H1 (cell line): ENCODE results near the gene HCK. TPM values are rescaled to one million over a fixed set of nuclear protein-coding genes. Genes with fewer than 3 reads are reported as not detected.

Source experiments
- CTCF ChIA-PET: fragments of 300-600 bp; sonication (Branson Sonifier 250); formaldehyde crosslinking; loops from one replicate; lab custom pipeline; 2021; ENCODE audit not compliant: partially characterized antibody; lab: Charles Lee
- POLR2A ChIA-PET: fragments of 300-600 bp; sonication (Branson Sonifier 250); formaldehyde crosslinking; loops from one replicate; lab custom pipeline; 2021; ENCODE audit warnings: inconsistent platforms; ENCODE audit not compliant: partially characterized antibody; lab: Charles Lee
- DNase-seq, 2 experiments: peaks; one replicate each; pipeline versions ENCODE4 v3.0.0 to v3.0.0-alpha.2; 2010 to 2022; ENCODE audit warnings: low spot score in 2 of 2, low read depth in 1 of 2, mixed read lengths in 1 of 2
- FAIRE-seq: peaks from 2 replicates; lab custom pipeline; 2011; peaks lifted over from hg19 to GRCh38; lab: Jason Lieb, UNC
- H2AFZ ChIP-seq: 2 replicates; pipeline ENCODE4 v1.8.1; 2012; ENCODE audit warnings: low read length, inconsistent platforms
- H2AK5ac ChIP-seq: 2 replicates; pipeline ENCODE4 v1.6.1; 2013; ENCODE audit warnings: low read depth, low read length
- H2BK120ac ChIP-seq: replicated peaks from 2 replicates; pipeline ENCODE3; 2013; ENCODE audit warnings: low read depth, low read length, inconsistent platforms
- H2BK12ac ChIP-seq: 2 replicates; pipeline ENCODE4 v1.6.1; 2013; ENCODE audit warnings: low read depth, low read length
- H2BK15ac ChIP-seq: 2 replicates; pipeline ENCODE4 v1.6.1; 2013; ENCODE audit warnings: low read length
- H2BK20ac ChIP-seq: 2 replicates; pipeline ENCODE4 v1.6.1; 2013; ENCODE audit warnings: low read length
- H2BK5ac ChIP-seq: 2 replicates; pipeline ENCODE4 v1.6.1; 2013; ENCODE audit warnings: low read depth, low read length
- H3K14ac ChIP-seq: 2 replicates; pipeline ENCODE4 v1.6.1; 2013; ENCODE audit warnings: inconsistent platforms; ENCODE audit not compliant: insufficient read length
- H3K18ac ChIP-seq: 2 replicates; pipeline ENCODE4 v1.6.1; 2013; ENCODE audit warnings: low read length; ENCODE audit errors: extremely low read depth
- H3K23ac ChIP-seq: 2 replicates; pipeline ENCODE4 v1.6.1; 2013; ENCODE audit warnings: inconsistent platforms; ENCODE audit not compliant: insufficient read length
- H3K23me2 ChIP-seq: 2 replicates; pipeline ENCODE4 v1.6.1; 2013; ENCODE audit warnings: low read depth, low read length
- H3K27ac ChIP-seq: 2 replicates; pipeline ENCODE4 v1.6.1; 2011; ENCODE audit warnings: low read depth, low read length, inconsistent platforms
- H3K27me3 ChIP-seq, 4 experiments: replicated peaks in 1 of 4; 1 replicate in 1 of 4; 2 replicates in 3 of 4; pipeline versions ENCODE4 v1.6.1 to v1.8.1; 2011 to 2013; ENCODE audit warnings: low read length in 3 of 4, mild to moderate bottlenecking in 3 of 4, inconsistent platforms in 2 of 4, mixed read lengths in 2 of 4, moderate library complexity in 1 of 4; ENCODE audit not compliant: control insufficient read depth in 3 of 4, insufficient read depth in 3 of 4; ENCODE audit errors: extremely low read depth in 1 of 4
- H3K36me3 ChIP-seq, 4 experiments: 2 replicates each; pipeline versions ENCODE4 v1.6.1 to v1.8.1; 2011 to 2013; ENCODE audit warnings: mild to moderate bottlenecking in 4 of 4, low read length in 3 of 4, moderate library complexity in 2 of 4, control low read depth in 1 of 4, inconsistent platforms in 1 of 4; ENCODE audit not compliant: insufficient read depth in 4 of 4, control insufficient read depth in 2 of 4
- H3K4ac ChIP-seq: replicated peaks from 2 replicates; pipeline ENCODE3; 2013; ENCODE audit warnings: low read length, low read depth, mixed read lengths, inconsistent platforms; ENCODE audit not compliant: insufficient read length
- H3K4me1 ChIP-seq, 4 experiments: replicated peaks in 1 of 4; 1 replicate in 1 of 4; 2 replicates in 3 of 4; pipeline versions ENCODE4 v1.6.1 to v1.8.1; 2011 to 2013; ENCODE audit warnings: low read length in 3 of 4, inconsistent platforms in 2 of 4, mixed read lengths in 1 of 4; ENCODE audit not compliant: insufficient read depth in 4 of 4, control insufficient read depth in 3 of 4
- H3K4me2 ChIP-seq, 2 experiments: 2 replicates each; pipeline versions ENCODE4 v1.6.1 to v1.8.1; 2011 to 2013; ENCODE audit warnings: low read depth in 2 of 2, low read length in 2 of 2, control low read depth in 1 of 2, inconsistent platforms in 1 of 2, mild to moderate bottlenecking in 1 of 2; ENCODE audit not compliant: insufficient read depth in 1 of 2
- H3K4me3 ChIP-seq, 4 experiments: fragments of 200-600, 300-600 bp in 1 of 4; sonication (generic), shearing (Covaris generic), sonication (Bioruptor Twin) in 1 of 4; 2 replicates each; pipeline versions ENCODE4 v1.5.1 to v1.8.1; 2011 to 2016; ENCODE audit warnings: low read length in 4 of 4, low read depth in 3 of 4, control low read depth in 2 of 4, inconsistent platforms in 2 of 4, mild to moderate bottlenecking in 2 of 4, mixed read lengths in 1 of 4, moderate library complexity in 1 of 4; ENCODE audit not compliant: insufficient read depth in 2 of 4; ENCODE audit errors: extremely low read depth in 1 of 4
- H3K56ac ChIP-seq: replicated peaks from 2 replicates; pipeline ENCODE3; 2013; ENCODE audit warnings: low read depth, mild to moderate bottlenecking, mixed read lengths, low read length, inconsistent platforms; ENCODE audit not compliant: insufficient read length
- H3K79me1 ChIP-seq: 2 replicates; pipeline ENCODE4 v1.6.1; 2013; ENCODE audit warnings: low read depth, low read length, control low read depth
- H3K79me2 ChIP-seq, 2 experiments: 2 replicates each; pipeline versions ENCODE4 v1.6.1 to v1.8.1; 2012 to 2013; ENCODE audit warnings: low read length in 2 of 2, mild to moderate bottlenecking in 2 of 2, inconsistent platforms in 1 of 2; ENCODE audit not compliant: insufficient read depth in 2 of 2, control insufficient read depth in 1 of 2
- H3K9ac ChIP-seq, 4 experiments: replicated peaks in 1 of 4; 1 replicate in 1 of 4; 2 replicates in 3 of 4; pipeline versions ENCODE4 v1.6.1 to v1.8.1; 2011 to 2013; ENCODE audit warnings: low read depth in 3 of 4, low read length in 3 of 4, control low read depth in 2 of 4, mild to moderate bottlenecking in 2 of 4, moderate library complexity in 2 of 4, inconsistent platforms in 1 of 4; ENCODE audit errors: extremely low read depth in 1 of 4
- H3K9me3 ChIP-seq, 2 experiments: 2 replicates each; pipeline versions ENCODE4 v1.6.1 to v1.8.1; 2012 to 2013; ENCODE audit warnings: mild to moderate bottlenecking in 2 of 2, moderate library complexity in 2 of 2, control low read depth in 1 of 2, inconsistent platforms in 1 of 2, low read depth in 1 of 2, low read length in 1 of 2, mixed read lengths in 1 of 2; ENCODE audit not compliant: insufficient read depth in 2 of 2
- H4K20me1 ChIP-seq, 2 experiments: replicated peaks in 1 of 2; 2 replicates each; pipeline versions ENCODE3 to v1.8.1; 2011 to 2013; ENCODE audit warnings: inconsistent platforms in 2 of 2, low read length in 2 of 2, mild to moderate bottlenecking in 1 of 2; ENCODE audit not compliant: insufficient read depth in 2 of 2, control insufficient read depth in 1 of 2
- H4K5ac ChIP-seq: 2 replicates; pipeline ENCODE4 v1.6.1; 2013; ENCODE audit warnings: low read length, low read depth, mixed read lengths, inconsistent platforms; ENCODE audit not compliant: insufficient read length
- H4K8ac ChIP-seq: 2 replicates; pipeline ENCODE4 v1.8.0; 2013; ENCODE audit warnings: mild to moderate bottlenecking, moderate library complexity, low read length, inconsistent platforms; ENCODE audit not compliant: insufficient read depth; ENCODE audit errors: extremely low read depth
- H4K91ac ChIP-seq: replicated peaks from 2 replicates; pipeline ENCODE3; 2013; ENCODE audit warnings: low read length, mixed read lengths, inconsistent platforms; ENCODE audit not compliant: insufficient read length
- RAD21 ChIP-seq, 2 experiments: IDR thresholded peaks in 1 of 2; conservative IDR thresholded peaks in 1 of 2; 2 replicates each; pipeline ENCODE4 v1.6.1; 2011; ENCODE audit warnings: low read depth in 2 of 2, low read length in 2 of 2, improper control_type of control experiment in 1 of 2, inconsistent platforms in 1 of 2, mild to moderate bottlenecking in 1 of 2, moderate library complexity in 1 of 2
- WGBS, 2 experiments: shearing (Covaris generic) in 1 of 2; methylation state at CpG; one replicate each; pipeline versions ENCODE4 v1.1.6 to v1.1.7; 2013 to 2015; ENCODE audit warnings: low lambda C conversion rate in 2 of 2, mixed read lengths in 2 of 2, inconsistent platforms in 1 of 2, low coverage in 1 of 2, missing lambda C conversion rate in 1 of 2; ENCODE audit not compliant: insufficient replicate concordance in 2 of 2, insufficient coverage in 1 of 2, insufficient read length in 1 of 2; ENCODE audit errors: extremely low coverage in 1 of 2, missing lambda C conversion rate in 1 of 2; 5-methylcytosine and 5-hydroxymethylcytosine counted together
- polyA plus RNA-seq, 7 experiments: library from polyadenylated mRNA; depleted of rRNA in 3 of 7; stranded (reverse) in 5 of 7; unstranded in 2 of 7; fragments of >200 nt in 5 of 7; fragments of 200-250 nt in 2 of 7; gene quantifications; 1 replicate in 5 of 7; 2 replicates in 1 of 7; 4 replicates in 1 of 7; pipeline versions ENCODE4 v1.2.1 to v1.2.3, GENCODE V29; 2011 to 2013; ENCODE audit warnings: missing spikeins in 2 of 7, mixed read lengths in 2 of 7
- total RNA-seq: library from RNA; stranded (reverse); fragmentation: NEBNext Ultra II Directional; extraction: Animal tissue kit (Norgen Biotek cat#: 25700); gene quantifications from 2 replicates; pipeline ENCODE4 v1.2.1, GENCODE V29; 2021

HCK gene
- total and polyA plus RNA-seq, 2 of the 8 experiments (the other 6 are each of a cell fraction or from before 2014, with no cell fraction given), result 0.37 to 4.3 TPM

DNA sequence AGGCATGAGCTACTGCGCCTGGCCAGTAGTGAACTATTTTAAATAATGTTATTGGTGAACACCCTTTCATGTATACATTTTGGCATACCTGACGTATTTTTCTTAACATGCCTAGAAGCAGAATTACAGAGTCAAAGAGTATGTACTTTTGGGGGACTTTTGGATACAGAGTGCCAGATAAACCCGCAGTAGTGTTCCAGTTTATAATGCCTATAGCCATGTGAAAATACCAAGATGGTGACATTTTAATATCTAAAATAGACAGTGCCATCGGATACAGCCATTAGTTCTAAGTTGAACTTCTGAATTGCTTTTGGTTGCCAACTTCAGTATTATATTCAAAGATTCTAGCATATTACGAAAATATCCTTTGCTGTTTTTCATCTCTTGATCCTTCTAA lies 77.8 kb downstream of the HCK start:
- H4K5ac ChIP-seq, result no peak overlapping the region
- peaks cover 6 to 19% of the 10 kb centered on the region in 2 experiments for H4K20me1 ChIP-seq
- no peak overlapping the region for H2BK12ac ChIP-seq
- H3K27me3 ChIP-seq, result no peaks in the 10 kb centered on the region
- no peak overlapping the region for H2AFZ ChIP-seq
- H2BK5ac ChIP-seq, result no peak overlapping the region
- H2BK20ac ChIP-seq, result no peak overlapping the region
- H2BK15ac ChIP-seq, result no peak overlapping the region
- 87% methylated on average over 5 of the region's 5 CpGs; no CpG with 5 or more reads in 1 of the 2 experiments for WGBS, 2 experiments
- H3K23ac ChIP-seq, result no peak overlapping the region
- no peak overlapping the region for H3K4me2 ChIP-seq
- H3K4me1 ChIP-seq, result peaks cover 0 to 6% (median 0%) of the 10 kb centered on the region in 4 experiments; a peak in 1 of 7 replicates
- 0 out of 8 replicates have a peak, but pooled peaks cover 0 to 2% (median 0%) of the 10 kb centered on the region in 4 experiments for H3K36me3 ChIP-seq
- no peak overlapping the region for H2AK5ac ChIP-seq
- no peak overlapping the region for H3K56ac ChIP-seq
- no peak overlapping the region for H3K14ac ChIP-seq
- no peaks in the 10 kb centered on the region for H3K9me3 ChIP-seq
- H3K27ac ChIP-seq, result no peak overlapping the region
- no peak overlapping the region for H3K9ac ChIP-seq
- CTCF ChIA-PET, result interaction anchor here (2.2 kb wide), 1 partner anchor 98 kb away, joined by 4 read pairs; no protein-coding TSS in a partner anchor
- POLR2A ChIA-PET, result no interaction called here
- no peak overlapping the region for H3K18ac ChIP-seq
- H3K79me1 ChIP-seq, result peaks cover 6% of the 10 kb centered on the region; the same call in 1 of the 2 replicates
- DNase-seq, result no peak
- H3K4me3 ChIP-seq, result no peak overlapping the region
- H2BK120ac ChIP-seq, result no peak overlapping the region
- no peak for FAIRE-seq
- H3K23me2 ChIP-seq, result peaks cover 2% of the 10 kb centered on the region; the same call in 1 of the 2 replicates
- no peak overlapping the region for H4K8ac ChIP-seq
- H3K79me2 ChIP-seq, result peaks cover 0 to 70% of the 10 kb centered on the region in 2 experiments; a peak in 2 of 4 replicates
- H4K91ac ChIP-seq, result no peak overlapping the region
- no peak overlapping the region for H3K4ac ChIP-seq
- no peak for TF ChIP-seq RAD21 (IDR thresholded peaks at IDR 0.05 in 1 of 2, conservative IDR thresholded peaks at IDR 0.05 in 1 of 2; ENCODE audit: low read depth in 2 of 2, low read length in 2 of 2)
